Stimulated activated CD8-positive, alpha-beta memory T cell treated with anti-CD3 and anti-CD28 coated beads, Interleukin-7, amount 100 ng/mL, for 24 hours (primary cell): ENCODE results near the gene OR2AJ1.

Experiments used
- DNase-seq: peaks from one replicate; pipeline ENCODE4 v3.0.0-alpha.2; 2020; ENCODE audit warnings: low read depth

OR2AJ1 gene

DNA sequence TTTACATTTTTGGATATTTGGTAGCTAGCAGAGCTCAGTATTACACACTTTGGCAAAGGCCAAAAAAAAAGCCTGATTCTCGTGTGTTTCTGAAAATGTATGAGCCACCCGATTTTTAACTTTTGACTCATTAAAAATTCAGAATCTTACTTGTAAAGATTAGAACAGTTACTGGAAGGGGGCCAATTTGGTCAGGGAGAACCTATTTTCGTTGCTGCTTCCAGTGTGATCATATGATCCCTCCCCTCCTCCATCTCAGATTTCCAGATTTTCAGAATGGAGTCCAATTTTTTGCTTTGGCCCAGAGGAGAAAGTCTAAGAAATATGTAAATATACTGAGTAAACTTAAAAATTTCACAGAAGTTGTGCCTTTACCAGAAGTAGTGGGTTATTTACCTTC, 37.1 kb downstream of the OR2AJ1 start:
- no peak for DNase-seq

DNA sequence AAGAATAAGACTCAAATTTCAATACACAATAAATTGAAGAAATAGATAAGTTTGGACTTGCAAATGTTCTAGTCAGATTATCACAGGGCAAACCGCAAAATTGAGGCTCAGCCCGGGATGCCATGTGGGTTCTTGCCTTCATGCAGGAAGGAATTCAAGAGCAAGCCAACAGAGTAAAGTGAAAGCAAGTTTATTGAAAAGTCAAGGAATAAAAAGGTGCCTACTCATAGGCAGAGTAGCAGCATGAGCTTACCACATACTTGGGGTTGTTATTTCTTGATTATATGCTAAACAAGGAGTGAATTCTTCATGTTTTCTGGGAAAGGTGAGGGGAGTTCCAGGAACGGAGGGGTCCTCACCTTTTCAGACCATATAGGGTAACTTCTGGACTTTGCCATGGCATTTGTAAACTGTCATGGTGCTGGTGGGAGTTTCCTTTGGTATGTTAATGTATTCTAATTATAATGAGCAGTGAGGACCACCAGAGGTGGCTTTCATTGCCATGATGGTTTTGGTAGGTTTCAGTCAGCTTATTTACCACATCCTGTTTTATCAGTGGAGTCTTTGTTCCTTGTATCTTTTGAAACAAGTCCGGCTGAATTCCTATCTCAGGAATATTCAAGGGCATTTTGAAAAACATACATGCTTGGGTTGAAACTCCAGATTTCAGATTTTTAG, 38.4 kb downstream of the OR2AJ1 start:
- DNase-seq, result no peak

DNA sequence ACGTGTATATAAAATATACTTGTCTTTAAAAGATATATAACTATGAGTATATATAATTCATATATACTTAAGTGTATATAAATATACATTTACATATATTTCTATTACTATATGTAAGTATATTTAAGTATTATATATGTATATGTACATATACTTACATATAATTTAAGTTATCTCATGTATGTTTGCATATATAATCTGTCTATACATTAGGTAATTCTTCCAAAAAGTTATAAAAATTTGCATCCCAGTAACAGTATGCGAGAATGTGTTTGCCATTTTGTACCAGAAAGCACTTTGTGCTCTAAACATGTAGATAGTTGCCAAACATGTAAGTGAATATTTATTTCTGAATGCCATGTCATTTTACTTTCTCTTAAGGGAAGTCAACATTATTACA, 40.2 kb downstream of the OR2AJ1 start, which contains the start of gene OR2AK2:
Gene OR2AK2 (plus strand): TSS at position 301 of the 400 bp plus-strand sequence. CDS start 144 bp downstream, outside the sequence.
- no peak for DNase-seq

DNA sequence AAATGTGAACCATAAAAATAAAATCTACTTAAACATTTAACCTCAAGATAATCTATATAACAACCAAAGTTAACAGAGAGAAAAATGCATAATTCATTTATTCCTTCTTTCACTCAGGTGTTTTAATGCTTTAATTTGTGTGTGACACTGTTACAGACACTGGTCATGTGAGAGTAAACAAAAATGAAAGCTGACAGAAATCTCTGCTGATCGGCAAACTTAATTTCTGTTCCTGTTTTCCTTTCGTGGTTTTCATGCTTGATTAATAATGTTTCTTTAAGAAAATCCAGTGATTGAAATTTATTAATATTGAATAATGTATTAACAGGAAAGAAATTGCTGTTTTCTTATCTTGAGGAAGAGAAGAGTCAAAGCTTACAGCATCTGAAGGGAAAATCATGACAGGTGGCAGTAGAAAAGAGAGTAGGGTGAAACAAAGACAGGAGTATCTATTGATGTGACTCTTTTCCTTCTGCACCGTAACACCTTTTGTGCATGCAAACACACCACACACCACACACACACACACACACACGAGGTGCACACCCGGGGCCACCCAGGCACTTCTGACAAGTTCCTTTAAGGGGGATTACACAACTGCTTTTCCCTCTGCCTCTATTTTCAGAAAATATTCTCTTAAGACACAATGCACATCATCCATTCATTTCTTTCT, 42.0 kb downstream of the OR2AJ1 start:
- no peak for DNase-seq
